Measurements from ENCODE around the gene ICA1.
"Not testable (repeated sequence)": the region's sequence is repeated elsewhere in the genome, so short reads cannot be mapped to it uniquely, and the experiment has no call there.

Gene ICA1

GRCh38 chr7:8261711-8262695 lies at the start of gene ICA1:
Gene ICA1, minus strand, starts transcription at chr7:8262167. Its CDS starts 26,241 bp downstream, at chr7:8235926.
- peak; percentile 89 for DNase-seq

GRCh38 chr7:8310876-8311275 lies 48.9 kb upstream of the ICA1 start:
- no peak for DNase-seq

GRCh38 chr7:8305625-8306388 lies 43.8 kb upstream of the ICA1 start:
- no peak for DNase-seq

- DNase-seq: no peak
Observed at GRCh38 chr7:8305104-8305503, 43.1 kb upstream of the ICA1 start.

DNA sequence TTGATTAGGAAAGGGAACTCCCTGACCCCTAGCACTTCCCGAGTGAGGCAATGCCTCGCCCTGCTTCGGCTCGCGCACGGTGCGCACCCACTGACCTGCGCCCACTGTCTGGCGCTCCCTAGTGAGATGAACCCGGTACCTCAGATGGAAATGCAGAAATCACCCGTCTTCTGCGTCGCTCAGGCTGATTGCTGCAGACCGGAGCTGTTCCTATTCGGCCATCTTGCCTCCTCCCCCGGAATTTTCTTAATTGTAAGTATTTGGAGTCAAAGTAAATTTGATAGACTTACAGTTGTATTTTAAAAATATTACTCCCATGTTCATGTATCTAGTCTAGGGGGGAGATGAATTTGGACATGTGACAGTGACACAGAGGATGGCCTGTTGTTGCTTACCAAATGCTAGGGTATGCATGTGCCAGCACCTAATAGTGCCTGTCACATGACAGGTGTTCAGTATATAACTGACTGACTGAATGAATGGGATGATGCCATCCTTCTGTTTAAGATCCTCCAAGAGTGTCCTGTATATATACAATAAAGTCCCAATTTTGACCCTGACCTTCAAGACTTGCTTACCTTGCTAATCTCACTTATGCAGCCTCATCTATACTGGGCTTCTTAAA lies 42.0 kb upstream of the ICA1 start:
- peak; percentile 62 for DNase-seq

DNA sequence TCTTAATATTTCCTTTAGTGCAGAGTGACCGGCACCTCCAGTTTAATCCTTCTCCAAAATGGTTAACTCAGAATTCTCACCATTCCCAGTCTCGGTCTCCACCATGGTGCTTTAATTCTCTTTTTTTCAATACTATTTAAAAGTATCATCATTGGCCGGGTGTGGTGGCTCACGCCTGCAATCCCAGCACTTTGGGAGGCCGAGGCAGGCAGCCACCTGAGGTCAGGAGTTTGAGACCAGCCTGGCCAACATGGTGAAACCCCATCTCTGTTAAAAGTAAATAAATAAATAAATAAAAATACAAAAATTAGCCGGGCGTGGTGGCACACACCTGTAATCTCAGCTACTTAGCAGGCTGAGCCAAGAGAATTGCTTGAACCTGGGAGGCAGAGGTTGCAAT lies 35.1 kb upstream of the ICA1 start:
- DNase-seq: not testable (repeated sequence)

- DNase-seq: no peak
Observed at GRCh38 chr7:8296362-8296659, 34.3 kb upstream of the ICA1 start.

DNA sequence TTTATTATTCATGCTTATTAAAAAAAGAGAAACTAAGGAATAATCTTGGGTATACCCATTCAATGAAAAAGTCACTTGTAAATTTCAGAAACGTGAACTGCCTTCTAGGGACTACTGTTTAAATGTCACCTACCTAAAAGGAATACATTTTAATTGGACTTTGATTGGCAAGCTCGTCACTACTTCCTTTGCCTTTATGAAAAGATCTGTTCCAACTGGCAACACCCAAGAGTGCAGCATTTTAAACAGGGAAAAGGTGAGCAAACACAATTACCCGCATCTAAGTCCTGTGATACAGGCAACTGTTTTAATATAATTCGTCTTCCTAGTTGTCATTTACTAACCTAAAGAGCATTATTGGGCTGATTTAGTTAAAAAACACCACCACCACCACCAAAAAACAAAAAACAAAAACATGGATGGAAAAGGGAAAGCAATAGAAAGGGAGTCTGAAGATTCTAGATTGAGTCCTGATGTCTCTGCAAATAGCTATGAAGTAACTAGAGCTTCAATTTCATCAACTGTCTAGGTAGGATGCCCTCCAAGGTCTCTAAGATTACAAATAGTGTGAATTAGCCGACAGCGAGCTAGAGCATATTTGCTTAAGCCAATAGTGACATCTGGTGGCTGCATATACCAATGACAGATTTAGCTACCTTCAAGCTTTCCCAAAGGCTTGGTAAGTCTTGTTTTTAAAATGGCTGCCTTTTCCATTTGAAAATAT lies 33.8 kb upstream of the ICA1 start:
- DNase-seq: peak; percentile 64

DNA sequence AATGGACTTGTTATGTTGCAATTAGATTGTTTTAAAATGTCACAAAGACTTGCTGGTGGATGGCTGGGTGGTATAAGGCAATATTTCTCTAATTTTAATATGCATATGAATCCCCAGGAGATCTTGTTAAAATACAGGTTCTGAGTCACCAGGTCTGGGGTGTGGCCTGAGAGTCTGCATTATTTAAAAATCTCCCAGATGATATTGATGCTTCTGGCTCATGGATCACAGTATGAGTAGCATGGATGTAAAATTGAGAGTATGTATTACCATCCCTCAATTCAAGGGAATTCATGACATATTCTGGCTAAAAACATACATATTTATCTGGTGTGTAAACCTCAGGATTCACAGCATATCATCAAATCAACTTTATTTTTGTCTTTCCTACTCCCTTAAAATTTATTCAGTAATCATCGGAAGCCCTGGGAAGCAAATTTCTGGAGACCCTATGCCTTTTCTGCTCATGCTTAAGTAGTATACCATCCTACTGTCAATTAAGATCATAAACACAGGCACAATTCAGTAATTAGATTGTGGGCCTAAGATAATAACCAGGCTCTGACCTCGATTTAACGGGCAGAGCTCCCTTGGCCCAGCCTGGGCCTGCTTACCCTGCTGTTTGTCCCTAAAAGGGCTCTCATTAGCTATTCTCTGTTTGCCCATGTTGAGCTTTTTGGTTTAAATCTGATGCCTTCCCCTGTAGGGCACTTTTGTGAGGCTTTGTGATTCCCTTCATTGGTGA lies 29.6 kb upstream of the ICA1 start:
- no peak for DNase-seq

DNA sequence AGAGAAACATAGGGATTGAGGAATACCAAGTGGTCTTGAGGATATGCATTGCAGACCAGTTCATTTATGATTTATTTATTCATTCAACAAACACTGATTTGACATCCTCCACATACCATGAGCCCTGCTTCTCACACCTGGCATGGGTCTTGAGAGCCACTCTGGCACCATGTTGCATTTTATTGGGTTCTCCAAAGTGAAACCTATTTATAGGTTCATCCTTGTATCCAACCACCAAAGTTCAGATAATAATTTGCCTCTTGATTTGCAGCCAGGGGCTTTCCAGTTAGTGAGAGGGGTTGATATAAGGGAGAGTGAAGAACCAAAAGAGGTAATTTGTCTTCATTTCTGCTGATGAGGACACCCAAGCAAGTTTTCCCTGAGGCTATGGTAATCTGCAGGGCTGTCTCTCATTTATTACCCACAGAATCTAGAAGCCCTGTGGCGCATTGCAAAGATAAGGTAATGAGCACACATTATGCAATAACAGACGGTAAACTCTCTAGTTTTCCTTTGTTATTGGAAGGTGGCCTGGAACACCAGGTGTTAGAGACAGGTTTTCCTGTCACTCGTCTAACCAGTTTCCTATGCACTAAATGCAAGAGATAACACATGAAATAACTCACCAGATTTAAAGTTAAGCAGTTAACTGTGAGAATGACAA lies 28.8 kb upstream of the ICA1 start:
- DNase-seq: peak; percentile 64

GRCh38 chr7:8286118-8286517 lies 24.2 kb upstream of the ICA1 start:
- DNase-seq: no peak

GRCh38 chr7:8285155-8285554 lies 23.2 kb upstream of the ICA1 start:
- no peak for DNase-seq

GRCh38 chr7:8284606-8285005 lies 22.6 kb upstream of the ICA1 start:
- no peak for DNase-seq

GRCh38 chr7:8283968-8284367 lies 22.0 kb upstream of the ICA1 start:
- no peak for DNase-seq

DNA sequence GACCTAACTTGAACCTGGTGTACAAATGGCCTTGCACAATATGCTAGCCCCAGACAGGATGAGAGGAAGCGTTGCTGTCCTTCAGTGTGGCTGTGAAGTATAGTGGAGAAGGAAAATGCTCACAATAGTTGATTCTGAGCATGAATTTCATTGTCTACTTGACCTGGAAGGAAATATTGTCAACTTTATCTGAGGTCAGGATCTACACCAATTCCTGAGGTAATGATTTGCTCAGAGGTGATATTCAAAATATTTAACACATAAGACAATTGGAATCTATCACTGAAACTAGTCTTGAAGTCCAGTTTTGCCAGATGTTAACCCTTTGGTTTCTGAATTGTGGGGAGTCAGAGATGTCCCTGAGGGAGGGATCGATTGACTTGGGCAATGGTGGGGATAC lies 20.9 kb upstream of the ICA1 start:
- no peak for DNase-seq

DNA sequence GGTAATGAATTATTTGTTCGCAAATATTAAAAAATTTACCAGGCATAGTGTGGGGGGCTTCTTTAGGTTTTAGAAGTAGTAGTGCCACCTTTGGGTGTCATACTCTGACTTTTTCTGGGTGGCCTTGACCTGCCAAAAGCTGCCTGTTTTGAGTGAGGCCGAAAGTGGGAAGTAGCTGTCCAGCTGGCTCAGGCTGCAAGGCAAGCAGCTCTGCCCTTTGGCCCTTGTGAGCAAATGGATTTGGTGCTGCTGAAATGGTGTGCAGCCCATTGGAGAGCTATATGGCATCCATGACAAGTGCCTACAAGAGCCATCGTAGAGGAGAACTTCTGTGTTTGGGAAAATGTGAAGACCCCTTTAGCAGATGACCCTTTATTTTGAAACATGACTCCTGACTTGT lies 20.2 kb upstream of the ICA1 start:
- DNase-seq: no peak

DNA sequence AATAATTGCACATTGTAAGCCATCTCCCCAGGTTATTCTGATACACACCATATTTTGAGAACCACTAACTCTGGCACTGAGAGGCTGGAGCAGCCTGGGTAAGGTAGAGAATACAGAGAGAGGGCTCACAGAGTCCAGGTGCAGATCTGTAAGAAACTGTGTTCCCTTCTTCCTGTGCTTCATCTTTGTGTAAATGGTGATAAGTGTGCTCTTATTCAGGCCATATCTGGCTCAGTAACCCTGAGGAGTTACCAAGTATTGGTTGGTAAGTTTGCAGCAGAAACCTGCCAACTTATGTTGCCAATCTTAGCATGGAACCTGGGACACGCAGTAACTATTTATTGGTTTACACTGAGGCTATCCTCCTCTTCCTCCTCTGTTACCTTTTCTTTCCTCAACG lies 16.2 kb upstream of the ICA1 start:
- DNase-seq: no peak

DNA sequence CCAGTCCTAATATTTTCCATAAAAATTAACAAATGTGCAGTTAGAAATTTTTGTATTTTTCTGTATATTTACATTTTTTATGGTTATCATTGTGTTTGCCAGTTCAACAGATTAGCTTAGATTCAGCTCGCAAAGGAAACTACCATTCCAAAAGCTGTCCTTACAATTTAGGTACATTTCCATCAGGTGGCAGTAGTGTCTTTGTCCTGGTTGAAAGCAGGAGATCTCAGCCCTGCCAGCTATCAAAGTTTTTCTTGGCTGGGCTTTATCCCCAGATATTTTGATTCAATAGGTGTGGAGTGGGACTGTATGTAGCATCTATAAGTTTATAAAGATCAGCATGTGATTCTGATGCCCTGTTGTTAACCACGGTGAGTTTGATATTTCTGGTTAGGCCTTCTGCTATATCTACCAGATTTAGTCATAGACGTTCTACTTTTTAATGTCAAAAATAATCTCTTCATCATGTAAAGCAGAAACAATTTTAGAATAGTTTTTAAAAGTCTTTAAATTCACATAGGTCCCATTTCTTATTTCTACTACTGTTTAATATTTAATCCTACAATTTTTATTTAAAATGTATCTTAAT lies 15.5 kb upstream of the ICA1 start:
- DNase-seq: no peak

GRCh38 chr7:8274589-8274988 lies 12.6 kb upstream of the ICA1 start:
- no peak for DNase-seq

DNA sequence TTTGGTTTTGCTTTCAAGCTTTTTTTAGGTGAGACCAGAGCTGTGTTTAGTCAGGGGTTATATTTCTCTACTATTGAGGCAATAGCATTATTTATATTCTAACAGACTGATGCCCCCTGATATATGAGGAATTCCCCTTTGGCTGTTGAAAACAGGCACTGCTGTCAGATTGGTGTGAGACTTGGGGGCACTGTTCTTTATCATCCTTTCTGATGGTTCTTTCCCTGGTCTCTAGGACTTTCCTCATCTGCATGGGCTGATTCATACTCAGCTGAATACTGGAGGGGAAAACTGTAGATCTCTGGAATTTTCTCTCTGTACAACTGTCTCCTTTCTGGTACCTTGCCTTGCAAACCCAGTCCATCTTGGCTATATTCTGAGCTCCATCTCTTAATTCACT lies 10.0 kb upstream of the ICA1 start:
- no peak for DNase-seq

DNA sequence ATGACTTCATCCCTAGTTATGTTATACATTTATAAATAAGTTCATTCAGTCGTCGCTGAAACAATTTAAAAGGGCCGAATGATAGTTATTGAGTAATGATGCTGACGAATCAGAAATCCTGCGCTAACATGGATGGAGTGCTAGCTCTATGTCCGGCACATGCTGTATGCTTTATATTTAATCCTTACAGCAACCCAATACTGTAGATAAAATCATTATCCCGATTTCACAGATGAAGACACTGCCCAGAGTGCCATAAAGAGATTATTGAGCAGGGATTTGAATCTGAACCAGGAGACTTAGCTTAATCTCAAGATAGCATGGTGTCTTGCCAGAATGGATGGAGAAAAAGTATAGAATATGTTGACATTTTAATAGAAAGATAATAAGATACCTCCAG lies 1.1 kb upstream of the ICA1 start:
- no peak for DNase-seq

Data from islet precursor cell (in vitro differentiated cells).